CD14-positive monocyte (primary cell): ENCODE measurements around the gene IL1RAPL1. TPM values are rescaled to one million over a fixed set of nuclear protein-coding genes. Genes with fewer than 3 reads are reported as not detected.

Source experiments
- DNase-seq, 3 donors: peaks; one replicate each; pipeline ENCODE4 v3.0.0-alpha.2; 2011 to 2022
- H2AFZ ChIP-seq: 2 replicates; pipeline ENCODE4 v1.6.0; 2012; ENCODE audit warnings: mild to moderate bottlenecking, low read depth, low read length, inconsistent platforms; ENCODE audit not compliant: insufficient read depth, poor library complexity, severe bottlenecking
- H3K27ac ChIP-seq, 2 donors: 1 replicate in 1 of 2; 2 replicates in 1 of 2; pipeline ENCODE4 v1.5.1; 2012 to 2013; ENCODE audit warnings: low read length in 2 of 2, control low read depth in 1 of 2, inconsistent platforms in 1 of 2, low read depth in 1 of 2, mild to moderate bottlenecking in 1 of 2
- H3K27me3 ChIP-seq, 2 donors: one replicate each; pipeline versions ENCODE4 v1.6.0 to v1.6.1; 2011 to 2013; ENCODE audit warnings: low read length in 2 of 2; ENCODE audit not compliant: control insufficient read depth in 2 of 2, insufficient read depth in 2 of 2
- H3K36me3 ChIP-seq, 2 donors: replicated peaks in 1 of 2; 1 replicate in 1 of 2; 2 replicates in 1 of 2; pipeline versions ENCODE4 v1.5.1 to v1.6.1; 2012 to 2013; ENCODE audit warnings: low read length in 2 of 2, control low read depth in 1 of 2, inconsistent platforms in 1 of 2, mild to moderate bottlenecking in 1 of 2; ENCODE audit not compliant: insufficient read depth in 2 of 2, control insufficient read depth in 1 of 2
- H3K4me1 ChIP-seq, 2 donors: 1 replicate in 1 of 2; 2 replicates in 1 of 2; pipeline versions ENCODE4 v1.5.1 to v1.6.1; 2012 to 2013; ENCODE audit warnings: low read length in 2 of 2, control low read depth in 1 of 2, inconsistent platforms in 1 of 2, mild to moderate bottlenecking in 1 of 2, moderate library complexity in 1 of 2; ENCODE audit not compliant: insufficient read depth in 2 of 2, control insufficient read depth in 1 of 2
- H3K4me2 ChIP-seq: replicated peaks from 2 replicates; pipeline ENCODE3; 2012; ENCODE audit warnings: low read length, moderate library complexity, mild to moderate bottlenecking; ENCODE audit not compliant: poor library complexity, severe bottlenecking; ENCODE audit errors: extremely low read depth
- H3K4me3 ChIP-seq, 3 experiments: fragments of 200-600 bp in 1 of 3; sonication (generic) in 1 of 3; replicated peaks in 1 of 3; 1 replicate in 2 of 3; 2 replicates in 1 of 3; pipeline ENCODE4 v1.5.1; 2011 to 2013; ENCODE audit warnings: low read length in 3 of 3, mild to moderate bottlenecking in 3 of 3, control low read depth in 2 of 3, low read depth in 2 of 3, inconsistent platforms in 1 of 3, moderate library complexity in 1 of 3
- H3K79me2 ChIP-seq: 2 replicates; pipeline ENCODE4 v1.6.0; 2012; ENCODE audit warnings: mild to moderate bottlenecking, control low read depth, inconsistent platforms, low read length, moderate library complexity; ENCODE audit not compliant: insufficient read depth
- H3K9ac ChIP-seq: 2 replicates; pipeline ENCODE4 v1.6.0; 2017; ENCODE audit warnings: low read length, mild to moderate bottlenecking; ENCODE audit not compliant: insufficient read depth, poor library complexity, severe bottlenecking
- H3K9me3 ChIP-seq, 2 donors: replicated peaks in 1 of 2; 1 replicate in 1 of 2; 2 replicates in 1 of 2; pipeline versions ENCODE4 v1.5.1 to v1.6.1; 2012 to 2013; ENCODE audit warnings: low read length in 2 of 2, control low read depth in 1 of 2; ENCODE audit not compliant: control insufficient read depth in 1 of 2, insufficient read depth in 1 of 2
- H4K20me1 ChIP-seq: 2 replicates; pipeline ENCODE4 v1.6.0; 2012; ENCODE audit warnings: mild to moderate bottlenecking, low read length, control low read depth, moderate library complexity; ENCODE audit not compliant: insufficient read depth
- H3K27ac Mint-ChIP-seq, 7 donors: one replicate each; pipeline ENCODE4 v1.8.0; 2020; ENCODE audit warnings: mild to moderate bottlenecking in 7 of 7, mixed read lengths in 7 of 7, moderate library complexity in 6 of 7, inconsistent platforms in 2 of 7
- H3K27me3 Mint-ChIP-seq, 3 donors: one replicate each; pipeline ENCODE4 v1.8.0; 2021 to 2022; ENCODE audit warnings: low read depth in 3 of 3, mild to moderate bottlenecking in 3 of 3, mixed read lengths in 3 of 3, moderate library complexity in 3 of 3, inconsistent platforms in 1 of 3
- H3K36me3 Mint-ChIP-seq, 2 donors: one replicate each; pipeline ENCODE4 v1.8.0; 2020; ENCODE audit warnings: mixed read lengths in 2 of 2, inconsistent platforms in 1 of 2, mild to moderate bottlenecking in 1 of 2
- H3K4me1 Mint-ChIP-seq: one replicate; pipeline ENCODE4 v1.8.0; 2020; ENCODE audit warnings: mild to moderate bottlenecking, mixed read lengths
- H3K4me3 Mint-ChIP-seq, 2 donors: one replicate each; pipeline ENCODE4 v1.8.0; 2020; ENCODE audit warnings: mild to moderate bottlenecking in 2 of 2, mixed read lengths in 2 of 2, moderate library complexity in 1 of 2
- H3K9me3 Mint-ChIP-seq, 7 donors: one replicate each; pipeline ENCODE4 v1.8.0; 2020 to 2022; ENCODE audit warnings: mixed read lengths in 7 of 7, mild to moderate bottlenecking in 6 of 7, moderate library complexity in 6 of 7, inconsistent platforms in 2 of 7
- CTCF ChIP-seq: fragments of 200-600 bp; IDR thresholded peaks from one replicate; pipeline ENCODE4 v1.8.0; 2022; ENCODE audit warnings: antibody characterized with exemption, mild to moderate bottlenecking
- WGBS: methylation state at CpG from one replicate; pipeline ENCODE4 v1.1.5; 2013; ENCODE audit warnings: missing lambda C conversion rate; ENCODE audit not compliant: insufficient coverage; 5-methylcytosine and 5-hydroxymethylcytosine counted together
- intact Hi-C, 2 donors: fragments of 100-400 bp; cut with micrococcal nuclease; formaldehyde crosslinking; loops; one replicate each; pipeline versions ENCODE4 v1.15.0 to v1.15.1; 2023
- polyA plus RNA-seq, 3 donors: library from polyadenylated mRNA; depleted of rRNA in 1 of 3; unstranded in 2 of 3; stranded (reverse) in 1 of 3; fragments of 300-500 nt in 2 of 3; fragments of >200 nt in 1 of 3; fragmentation: Illumina TruSeq in 2 of 3; gene quantifications; 1 replicate in 2 of 3; 2 replicates in 1 of 3; pipeline ENCODE4 v1.2.3, GENCODE V29; 2012 to 2021

IL1RAPL1 gene
- polyA plus RNA-seq, 3 donors, result not detected

GRCh38 chrX:29297171-29297800 is 710.0 kb downstream of the IL1RAPL1 start:
- Mint-ChIP-seq H3K36me3 (no peaks in the 10 kb centered on the region), H3K27ac (no peak overlapping the region), H3K4me1 (no peaks in the 10 kb centered on the region), H3K27me3 (peaks cover 0 to 3% (median 2%) of the 10 kb centered on the region in 3 donors), H3K4me3 (no peak overlapping the region), H3K9me3 (peaks cover 0 to 2% (median 0%) of the 10 kb centered on the region in 7 donors)
- whole genome bisulfite sequencing, result no CpG with 5 or more reads among the region's 4 CpGs
- Histone ChIP-seq H3K4me3 (no peak overlapping the region), H3K9me3 (no peaks in the 10 kb centered on the region), H3K4me1 (no peaks in the 10 kb centered on the region), H3K36me3 (no peaks in the 10 kb centered on the region), H3K79me2 (no peaks in the 10 kb centered on the region), H3K9ac (no peak overlapping the region), H3K4me2 (no peak overlapping the region), H2AFZ (no peak overlapping the region), H3K27ac (no peak overlapping the region), H3K27me3 (no peaks in the 10 kb centered on the region), H4K20me1 (no peaks in the 10 kb centered on the region)
- intact Hi-C loops, result no loop called here
- TF ChIP-seq CTCF, result no peak
- DNase-seq, result no peak

GRCh38 chrX:29299684-29300083 is 712.4 kb downstream of the IL1RAPL1 start:
- no peak overlapping the region for H3K9ac ChIP-seq
- Mint-ChIP-seq H3K36me3 (no peaks in the 10 kb centered on the region), H3K27ac (no peak overlapping the region), H3K9me3 (peaks cover 0 to 4% (median 0%) of the 10 kb centered on the region in 7 donors), H3K4me1 (no peaks in the 10 kb centered on the region), H3K4me3 (no peak overlapping the region), H3K27me3 (peaks cover 0 to 3% (median 0%) of the 10 kb centered on the region in 3 donors)
- H4K20me1 ChIP-seq, result no peaks in the 10 kb centered on the region
- TF ChIP-seq CTCF, result no peak
- H3K9me3 ChIP-seq, result no peaks in the 10 kb centered on the region
- no CpG with 5 or more reads among the region's 2 CpGs for WGBS
- H3K27me3 ChIP-seq, result no peaks in the 10 kb centered on the region
- H3K79me2 ChIP-seq, result no peaks in the 10 kb centered on the region
- no peak overlapping the region for H2AFZ ChIP-seq
- no peak overlapping the region for H3K4me3 ChIP-seq
- H3K4me2 ChIP-seq, result no peak overlapping the region
- no peaks in the 10 kb centered on the region for H3K4me1 ChIP-seq
- DNase-seq, result no peak
- H3K36me3 ChIP-seq, result no peaks in the 10 kb centered on the region
- intact Hi-C loops, result loop anchor here in 1 of 2 donors (10.0 kb wide), 1 partner anchor 395 kb away; no protein-coding TSS in a partner anchor
- H3K27ac ChIP-seq, result no peak overlapping the region
